ENCODE measurements around the gene CALD1.

CALD1 gene

GRCh38 chr7:134857958-134858357, 78.5 kb downstream of the CALD1 start:
- H3K4me1 ChIP-seq (ENCODE audit: control insufficient read depth in 1 of 2, insufficient read depth in 1 of 2, low read depth in 1 of 2, low read length in 1 of 2) = no peaks in the 10 kb centered on the region
- TF ChIP-seq CTCF (IDR thresholded peaks at IDR 0.05) = no peak

GRCh38 chr7:134859783-134860182, 80.3 kb downstream of the CALD1 start:
- no peak for TF ChIP-seq CTCF (IDR thresholded peaks at IDR 0.05)
- Histone ChIP-seq H3K4me3 (ENCODE audit: low read depth in 1 of 2, low read length in 1 of 2) (no peak overlapping the region), H3K4me1 (ENCODE audit: control insufficient read depth in 1 of 2, insufficient read depth in 1 of 2, low read depth in 1 of 2, low read length in 1 of 2) (no peaks in the 10 kb centered on the region), H3K36me3 (no peaks in the 10 kb centered on the region), H3K9me3 (no peaks in the 10 kb centered on the region), H3K27ac (no peak overlapping the region), H3K27me3 (no peaks in the 10 kb centered on the region)

More at GRCh38 chr7:134857958-134858357, 78.5 kb downstream of the CALD1 start:
- Histone ChIP-seq H3K27ac (no peak overlapping the region), H3K36me3 (no peaks in the 10 kb centered on the region), H3K4me3 (ENCODE audit: low read depth in 1 of 2, low read length in 1 of 2) (no peak overlapping the region), H3K27me3 (no peaks in the 10 kb centered on the region), H3K9me3 (no peaks in the 10 kb centered on the region)

- Histone ChIP-seq H3K4me3 (ENCODE audit: low read depth in 1 of 2, low read length in 1 of 2) (no peak overlapping the region), H3K27ac (no peak overlapping the region), H3K4me1 (ENCODE audit: control insufficient read depth in 1 of 2, insufficient read depth in 1 of 2, low read depth in 1 of 2, low read length in 1 of 2) (no peaks in the 10 kb centered on the region), H3K27me3 (no peaks in the 10 kb centered on the region), H3K36me3 (no peaks in the 10 kb centered on the region), H3K9me3 (no peaks in the 10 kb centered on the region)
- no peak for TF ChIP-seq CTCF (IDR thresholded peaks at IDR 0.05)
Measured at GRCh38 chr7:134865001-134865845, 85.8 kb downstream of the CALD1 start.

GRCh38 chr7:134866617-134867016, 87.2 kb downstream of the CALD1 start:
- H3K4me3 ChIP-seq (ENCODE audit: low read depth in 1 of 2, low read length in 1 of 2) = no peak overlapping the region
- no peaks in the 10 kb centered on the region for H3K36me3 ChIP-seq
- H3K27me3 ChIP-seq = no peaks in the 10 kb centered on the region
- no peak for TF ChIP-seq CTCF (IDR thresholded peaks at IDR 0.05)
- no peak overlapping the region for H3K27ac ChIP-seq
- H3K9me3 ChIP-seq = no peaks in the 10 kb centered on the region
- H3K4me1 ChIP-seq (ENCODE audit: control insufficient read depth in 1 of 2, insufficient read depth in 1 of 2, low read depth in 1 of 2, low read length in 1 of 2) = no peaks in the 10 kb centered on the region

- H3K4me1 ChIP-seq (ENCODE audit: control insufficient read depth in 1 of 2, insufficient read depth in 1 of 2, low read depth in 1 of 2, low read length in 1 of 2) = no peaks in the 10 kb centered on the region
- no peaks in the 10 kb centered on the region for H3K36me3 ChIP-seq
- peaks cover 11% of the 10 kb centered on the region for H3K27me3 ChIP-seq
- H3K4me3 ChIP-seq (ENCODE audit: low read depth in 1 of 2, low read length in 1 of 2) = no peak overlapping the region
- TF ChIP-seq CTCF (IDR thresholded peaks at IDR 0.05) = no peak
- H3K9me3 ChIP-seq = no peaks in the 10 kb centered on the region
- no peak overlapping the region for H3K27ac ChIP-seq
Measured at GRCh38 chr7:134870156-134870555, 90.7 kb downstream of the CALD1 start.

Measured in neutrophil (primary cell).